MM.1S (cell line): Measurements from ENCODE around the gene TUT1.

Experiments
- DNase-seq: peaks from one replicate; pipeline ENCODE4 v3.0.0-alpha.2; 2015
- H2AFZ ChIP-seq: fragments of 300-600 bp; sonication (generic); 2 replicates; pipeline ENCODE4 v1.6.0; 2016; ENCODE audit warnings: antibody characterized with exemption, low read length
- H3F3A ChIP-seq: fragments of 300-600 bp; sonication (generic); 2 replicates; pipeline ENCODE4 v1.6.1; 2016; ENCODE audit warnings: mild to moderate bottlenecking, antibody characterized with exemption, low read length, moderate library complexity, mixed read lengths; ENCODE audit not compliant: insufficient read depth
- H3K27ac ChIP-seq: fragments of 300-600 bp; sonication (generic); 2 replicates; pipeline ENCODE4 v1.5.1; 2016; ENCODE audit warnings: mild to moderate bottlenecking, low read length
- H3K27me3 ChIP-seq: fragments of 300-600 bp; sonication (generic); replicated peaks from 2 replicates; pipeline ENCODE4 v1.6.0; 2016; ENCODE audit warnings: low read length; ENCODE audit not compliant: insufficient read depth
- H3K36me3 ChIP-seq: fragments of 300-600 bp; sonication (generic); replicated peaks from 2 replicates; pipeline ENCODE4 v1.6.1; 2016; ENCODE audit warnings: mild to moderate bottlenecking, low read length, mixed read lengths; ENCODE audit not compliant: insufficient read depth
- H3K4me1 ChIP-seq: fragments of 300-600 bp; sonication (generic); 2 replicates; pipeline ENCODE4 v1.6.1; 2016; ENCODE audit warnings: low read length, mixed read lengths
- H3K4me2 ChIP-seq: fragments of 300-600 bp; sonication (generic); 2 replicates; pipeline ENCODE4 v1.6.0; 2016; ENCODE audit warnings: low read depth, low read length
- H3K4me3 ChIP-seq: fragments of 300-600 bp; sonication (generic); 2 replicates; pipeline ENCODE4 v1.5.1; 2016; ENCODE audit warnings: low read length, mixed read lengths
- H3K79me2 ChIP-seq: fragments of 300-600 bp; sonication (generic); 2 replicates; pipeline ENCODE4 v1.6.1; 2016; ENCODE audit warnings: mixed run types, low read length, mixed read lengths
- H3K9ac ChIP-seq: fragments of 300-600 bp; sonication (generic); 2 replicates; pipeline ENCODE4 v1.6.1; 2016; ENCODE audit warnings: low read length, mixed read lengths
- H3K9me2 ChIP-seq: fragments of 300-600 bp; sonication (generic); replicated peaks from 2 replicates; pipeline ENCODE4 v1.6.1; 2016; ENCODE audit warnings: mild to moderate bottlenecking, low read length, mixed read lengths; ENCODE audit not compliant: insufficient read depth
- H3K9me3 ChIP-seq: fragments of 300-600 bp; sonication (generic); replicated peaks from 2 replicates; pipeline ENCODE4 v1.6.1; 2016; ENCODE audit warnings: mild to moderate bottlenecking, low read length, mixed read lengths; ENCODE audit not compliant: insufficient read depth
- H4K20me1 ChIP-seq: fragments of 300-600 bp; sonication (generic); 2 replicates; pipeline ENCODE4 v1.6.1; 2016; ENCODE audit warnings: mild to moderate bottlenecking, low read length, moderate library complexity, mixed read lengths; ENCODE audit not compliant: insufficient read depth
- CTCF ChIP-seq: fragments of 300-600 bp; sonication (generic); IDR thresholded peaks from 2 replicates; pipeline ENCODE4 v1.5.1; 2016; ENCODE audit warnings: antibody characterized with exemption, low read length, mixed read lengths
- EZH2 ChIP-seq: fragments of 300-600 bp; sonication (generic); optimal IDR thresholded peaks from 2 replicates; pipeline ENCODE3; 2017; ENCODE audit warnings: low read depth, mild to moderate bottlenecking, antibody characterized with exemption, low read length, mixed read lengths
- EZH2phosphoT487 ChIP-seq: fragments of 300-600 bp; sonication (generic); IDR thresholded peaks from 2 replicates; pipeline ENCODE4 v1.6.1; 2018; ENCODE audit warnings: antibody characterized with exemption, low read length

The TUT1 gene

GRCh38 chr11:62603776-62604299 is 12.5 kb upstream of the TUT1 start:
- Histone ChIP-seq H3K79me2 (peaks cover 24% of the 10 kb centered on the region), H3K9me2 (no peaks in the 10 kb centered on the region), H3K27me3 (no peaks in the 10 kb centered on the region), H3K9ac (no peak overlapping the region), H3K4me1 (peaks cover 6% of the 10 kb centered on the region), H2AFZ (no peak overlapping the region), H3K4me2 (no peak overlapping the region), H3K27ac (no peak overlapping the region), H3K4me3 (no peak overlapping the region), H3K9me3 (no peaks in the 10 kb centered on the region), H3F3A (peaks cover 17% of the 10 kb centered on the region), H3K36me3 (no peaks in the 10 kb centered on the region; the same call in 1 of the 2 replicates), H4K20me1 (no peaks in the 10 kb centered on the region)
- no peak for DNase-seq
- TF ChIP-seq EZH2phosphoT487 = no peak
- no peak for TF ChIP-seq EZH2
- TF ChIP-seq CTCF = no peak

GRCh38 chr11:62603072-62603408 is 11.7 kb upstream of the TUT1 start:
- H3K9me2 ChIP-seq = no peaks in the 10 kb centered on the region
- no peak for DNase-seq
- TF ChIP-seq EZH2 = no peak
- no peak for TF ChIP-seq EZH2phosphoT487
- TF ChIP-seq CTCF = no peak
- H3K9me3 ChIP-seq = no peaks in the 10 kb centered on the region
- no peak overlapping the region for H2AFZ ChIP-seq
- no peaks in the 10 kb centered on the region for H3K27me3 ChIP-seq
- no peak overlapping the region for H3K9ac ChIP-seq
- peaks cover 10% of the 10 kb centered on the region for H3K4me1 ChIP-seq
- no peaks in the 10 kb centered on the region for H4K20me1 ChIP-seq
- H3K4me2 ChIP-seq = no peak overlapping the region
- no peak overlapping the region for H3K4me3 ChIP-seq
- H3K79me2 ChIP-seq = peaks cover 32% of the 10 kb centered on the region
- H3K27ac ChIP-seq = no peak overlapping the region
- H3F3A ChIP-seq = peaks cover 21% of the 10 kb centered on the region
- peaks cover 5% of the 10 kb centered on the region for H3K36me3 ChIP-seq

DNA sequence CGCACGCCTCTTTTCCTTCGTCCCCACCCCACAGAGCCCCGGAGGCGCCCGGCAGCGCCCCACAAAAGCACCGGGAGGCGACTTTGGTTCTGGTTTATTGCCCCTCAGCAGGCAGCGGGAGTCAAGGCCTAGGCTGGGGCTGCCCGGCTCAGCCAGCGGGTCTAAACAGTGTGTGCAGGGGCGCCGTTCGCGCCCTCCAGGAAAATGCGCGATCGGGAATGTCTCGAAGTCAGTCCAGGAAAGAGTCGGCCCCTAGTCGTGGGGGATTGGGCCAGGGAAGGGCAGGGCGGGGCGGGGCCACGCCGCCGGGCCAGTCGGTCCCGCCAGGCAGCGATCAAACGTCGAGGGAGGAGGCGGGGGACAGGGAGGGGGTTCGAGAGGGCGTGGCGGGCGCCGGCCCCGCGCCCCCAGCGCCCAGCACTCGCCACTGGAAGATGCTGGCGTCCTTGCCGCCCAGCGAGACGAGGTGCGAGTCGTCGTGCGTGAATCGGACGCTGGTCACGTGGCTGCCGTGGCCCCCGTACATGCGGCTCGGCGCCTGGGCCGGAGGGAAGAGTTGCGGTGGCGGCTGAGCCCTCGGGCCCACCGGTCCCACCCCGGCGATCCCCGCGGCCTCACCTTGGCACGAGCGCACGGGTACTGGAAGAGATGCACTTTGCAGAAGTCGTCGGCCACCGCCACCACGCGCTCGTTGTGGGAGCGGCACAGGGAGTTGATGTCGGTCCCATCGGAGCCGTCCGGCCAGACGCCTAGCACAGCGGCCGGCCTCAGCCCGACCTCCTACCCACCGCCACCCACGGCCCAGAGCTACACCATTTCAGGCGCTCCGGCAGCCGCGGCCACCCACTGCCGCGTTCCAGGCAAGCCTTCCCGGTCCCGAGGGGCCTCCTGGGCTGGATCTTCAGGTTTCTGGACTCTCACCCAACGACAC is 11.1 kb upstream of the TUT1 start:
- H3K79me2 ChIP-seq = peaks cover 39% of the 10 kb centered on the region

More for the DNA sequence above, 11.1 kb upstream of the TUT1 start:
- Histone ChIP-seq H4K20me1 (no peaks in the 10 kb centered on the region), H3K4me3 (peak overlapping the region; percentile 44), H3K4me1 (peaks cover 10% of the 10 kb centered on the region), H3K27ac (peak overlapping the region; percentile 18; the same call in 1 of the 2 replicates), H3K36me3 (peaks cover 11% of the 10 kb centered on the region), H3K27me3 (no peaks in the 10 kb centered on the region), H3K9me2 (no peaks in the 10 kb centered on the region), H3K9ac (peak overlapping the region; percentile 25; the same call in 1 of the 2 replicates), H2AFZ (peak overlapping the region; percentile 38), H3K9me3 (no peaks in the 10 kb centered on the region), H3F3A (peaks cover 21% of the 10 kb centered on the region), H3K4me2 (peak overlapping the region; percentile 76)
- no peak for TF ChIP-seq EZH2
- TF ChIP-seq CTCF = no peak
- TF ChIP-seq EZH2phosphoT487 = no peak
- no peak for DNase-seq
